ENCODE data around the gene PNMA1.

PNMA1 gene

GRCh38 chr14:73663548-73664212 lies 50.5 kb downstream of the PNMA1 start:
- no peak for DNase-seq (ENCODE audit: low read depth)

GRCh38 chr14:73662487-73662943 lies 51.7 kb downstream of the PNMA1 start:
- peak; percentile 97 for DNase-seq (ENCODE audit: low read depth)

- peak; percentile 55 for DNase-seq (ENCODE audit: low read depth)
These were observed 52.3 kb downstream of the PNMA1 start for GRCh38 chr14:73661872-73662271.

Data from ELR (cell line).